ENCODE measurements around the gene RNF208. TPM values are rescaled to one million over a fixed set of nuclear protein-coding genes. Genes with fewer than 3 reads are reported as not detected.

Gene RNF208
- total RNA-seq, 4 donors from 2014 or later: 1.1 to 6.5 (median 1.5) TPM

DNA sequence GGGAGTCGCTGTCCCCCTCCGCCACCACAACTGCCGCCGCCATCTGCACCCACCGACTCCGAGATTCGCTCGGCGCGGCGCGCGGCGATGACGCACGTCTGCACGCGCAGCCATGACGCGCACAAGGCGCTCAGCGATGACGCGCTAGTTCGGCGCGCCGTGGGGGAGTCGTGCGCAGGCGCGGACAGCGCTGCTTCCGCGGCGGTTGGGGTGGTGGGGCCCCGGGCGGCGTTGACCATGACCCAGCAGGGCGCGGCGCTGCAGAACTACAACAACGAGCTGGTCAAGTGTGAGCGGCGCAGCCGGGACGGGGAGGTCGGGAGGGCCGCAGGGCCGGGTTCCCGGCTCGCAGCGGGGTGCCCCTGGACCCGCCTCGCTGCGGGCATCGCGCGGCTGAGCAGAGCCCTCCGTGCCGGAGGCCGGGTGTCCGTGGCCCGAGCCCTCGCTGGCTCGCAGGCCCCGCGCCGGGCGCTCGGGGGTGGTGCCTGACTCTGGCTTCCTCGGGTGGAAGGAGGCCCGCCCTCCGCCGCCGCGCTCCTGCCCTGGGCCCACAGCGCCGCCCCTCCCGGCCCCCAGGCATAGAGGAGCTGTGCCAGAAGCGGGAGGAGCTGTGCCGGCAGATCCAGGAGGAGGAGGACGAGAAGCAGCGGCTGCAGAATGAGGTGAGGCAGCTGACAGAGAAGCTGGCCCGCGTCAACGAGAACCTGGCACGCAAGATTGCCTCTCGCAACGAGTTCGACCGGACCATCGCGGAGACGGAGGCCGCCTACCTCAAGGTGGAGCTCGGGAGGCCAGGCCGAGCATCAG is 33.3 kb downstream of the RNF208 start, which contains the start of the genes ANAPC2 and SSNA1:
Gene ANAPC2 (minus strand): TSS at position 71 of the 807 bp plus-strand sequence. CDS start 28 bp downstream, at position 43.
Gene SSNA1 (plus strand): TSS at position 187 of the 807 bp plus-strand sequence. CDS start 51 bp downstream, at position 238.
- peaks cover 39 to 44% of the 10 kb centered on the region in 2 donors for H3K4me1 ChIP-seq

DNA sequence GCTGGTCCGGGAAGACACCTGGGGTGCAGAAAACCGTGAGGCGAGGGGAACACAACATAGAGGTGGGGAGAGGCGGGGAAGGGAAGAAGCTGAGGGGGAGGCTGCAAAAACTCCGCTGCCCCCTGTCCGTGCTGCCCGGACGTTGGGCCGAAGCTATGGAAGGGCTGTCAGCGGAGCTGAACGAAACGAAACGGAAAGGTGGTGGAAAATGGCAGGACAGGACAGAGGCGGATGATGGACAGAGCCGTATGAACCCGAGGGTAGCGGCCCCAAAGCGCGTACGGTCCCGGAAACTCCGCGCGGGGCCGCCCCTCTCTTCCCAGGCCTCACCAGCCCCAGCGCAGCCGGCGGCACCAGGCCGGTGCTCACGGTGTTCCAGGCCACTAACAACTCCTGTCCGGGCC is 34.0 kb downstream of the RNF208 start:
- peak overlapping the region; percentile 68 to 100 (median 97) for H3K4me3 ChIP-seq
- peak; percentile 13 to 25 for ATAC-seq
- H3K9me3 ChIP-seq: no peaks in the 10 kb centered on the region
- peak overlapping the region; percentile 85 to 98 (median 96) for H3K27ac ChIP-seq
- intact Hi-C loops (cut with DNase I; ENCODE audit: low total_unique reads): loop anchor here (1.0 to 2.0 kb wide), 6 partner anchors 12 to 102 kb away; partner anchors contain the start of genes MAN1B1, NDOR1, TMEM203 and TPRN
- in situ Hi-C loops (cut with MboI; ENCODE audit: low sequenced_read_pairs in 4 of 4): no loop called here
- peaks cover 39 to 44% of the 10 kb centered on the region in 2 donors for H3K4me1 ChIP-seq
- DNase-seq: no peak
- peaks cover 0 to 42% of the 10 kb centered on the region in 2 donors for H3K36me3 ChIP-seq
- no peak for TF ChIP-seq POLR2A (IDR thresholded peaks at IDR 0.05)
- TF ChIP-seq, protein P1, sequence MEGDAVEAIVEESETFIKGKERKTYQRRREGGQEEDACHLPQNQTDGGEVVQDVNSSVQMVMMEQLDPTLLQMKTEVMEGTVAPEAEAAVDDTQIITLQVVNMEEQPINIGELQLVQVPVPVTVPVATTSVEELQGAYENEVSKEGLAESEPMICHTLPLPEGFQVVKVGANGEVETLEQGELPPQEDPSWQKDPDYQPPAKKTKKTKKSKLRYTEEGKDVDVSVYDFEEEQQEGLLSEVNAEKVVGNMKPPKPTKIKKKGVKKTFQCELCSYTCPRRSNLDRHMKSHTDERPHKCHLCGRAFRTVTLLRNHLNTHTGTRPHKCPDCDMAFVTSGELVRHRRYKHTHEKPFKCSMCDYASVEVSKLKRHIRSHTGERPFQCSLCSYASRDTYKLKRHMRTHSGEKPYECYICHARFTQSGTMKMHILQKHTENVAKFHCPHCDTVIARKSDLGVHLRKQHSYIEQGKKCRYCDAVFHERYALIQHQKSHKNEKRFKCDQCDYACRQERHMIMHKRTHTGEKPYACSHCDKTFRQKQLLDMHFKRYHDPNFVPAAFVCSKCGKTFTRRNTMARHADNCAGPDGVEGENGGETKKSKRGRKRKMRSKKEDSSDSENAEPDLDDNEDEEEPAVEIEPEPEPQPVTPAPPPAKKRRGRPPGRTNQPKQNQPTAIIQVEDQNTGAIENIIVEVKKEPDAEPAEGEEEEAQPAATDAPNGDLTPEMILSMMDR (IDR thresholded peaks at IDR 0.05 in 4 of 5, conservative IDR thresholded peaks at IDR 0.05 in 1 of 5): no peak
- H3K27me3 ChIP-seq: no peaks in the 10 kb centered on the region

More for the DNA sequence above, 33.3 kb downstream of the RNF208 start, which contains the start of the genes ANAPC2 and SSNA1:
- peak within 1 kb of the TSS; percentile 85 to 98 (median 96) for H3K27ac ChIP-seq
- intact Hi-C loops (cut with DNase I; ENCODE audit: low total_unique reads): loop anchor here (1.0 to 2.0 kb wide), 6 partner anchors 12 to 102 kb away; partner anchors contain the start of genes MAN1B1, NDOR1, TMEM203 and TPRN
- TF ChIP-seq, protein P1 (IDR thresholded peaks at IDR 0.05 in 4 of 5, conservative IDR thresholded peaks at IDR 0.05 in 1 of 5): peak in 4 of 5 experiments; percentile 8 to 72 (median 38)
- peak; percentile 84 to 92 for TF ChIP-seq POLR2A (IDR thresholded peaks at IDR 0.05)
- H3K27me3 ChIP-seq: no peaks in the 10 kb centered on the region
- no peaks in the 10 kb centered on the region for H3K9me3 ChIP-seq
- H3K4me3 ChIP-seq: peak within 1 kb of the TSS; percentile 68 to 100 (median 97)
- DNase-seq (peak; percentile 79 to 88), ATAC-seq (peak; percentile 92 to 95)
- in situ Hi-C loops (cut with MboI; ENCODE audit: low sequenced_read_pairs in 4 of 4): no loop called here
- H3K36me3 ChIP-seq: peaks cover 0 to 36% of the 10 kb centered on the region in 2 donors

DNA sequence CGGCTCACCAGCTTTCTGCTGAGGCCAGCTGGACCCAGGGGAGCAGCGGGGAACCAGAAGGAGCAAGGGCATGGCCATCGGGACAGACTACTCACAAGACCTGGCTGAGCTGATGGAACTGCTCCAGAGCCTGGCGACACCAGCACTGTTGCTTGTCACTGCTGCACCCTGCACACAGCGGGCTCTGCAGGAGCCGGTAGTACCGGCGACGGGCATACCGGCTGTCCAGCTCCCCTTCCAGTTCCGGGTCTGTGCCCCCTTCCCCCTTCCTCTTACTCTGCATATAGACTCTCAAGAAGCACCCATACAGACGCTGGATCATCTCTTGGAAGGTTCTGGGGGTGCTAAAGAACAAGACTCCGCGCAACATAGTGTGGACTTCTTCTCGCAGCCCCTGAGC is 34.7 kb downstream of the RNF208 start:
- Histone ChIP-seq H3K27me3 (no peaks in the 10 kb centered on the region), H3K4me1 (peaks cover 39 to 44% of the 10 kb centered on the region in 2 donors), H3K4me3 (peak overlapping the region; percentile 68 to 100 (median 97)), H3K27ac (peak overlapping the region in 1 of 4 donors; percentile 85), H3K9me3 (no peaks in the 10 kb centered on the region), H3K36me3 (peaks cover 3 to 50% of the 10 kb centered on the region in 2 donors)
- in situ Hi-C loops (cut with MboI; ENCODE audit: low sequenced_read_pairs in 4 of 4) (no loop called here), intact Hi-C loops (cut with DNase I; ENCODE audit: low total_unique reads) (no loop called here)
- DNase-seq: no peak
- no peak for TF ChIP-seq POLR2A (IDR thresholded peaks at IDR 0.05)
- TF ChIP-seq, protein P1 (IDR thresholded peaks at IDR 0.05 in 4 of 5, conservative IDR thresholded peaks at IDR 0.05 in 1 of 5): no peak
- ATAC-seq: no peak

DNA sequence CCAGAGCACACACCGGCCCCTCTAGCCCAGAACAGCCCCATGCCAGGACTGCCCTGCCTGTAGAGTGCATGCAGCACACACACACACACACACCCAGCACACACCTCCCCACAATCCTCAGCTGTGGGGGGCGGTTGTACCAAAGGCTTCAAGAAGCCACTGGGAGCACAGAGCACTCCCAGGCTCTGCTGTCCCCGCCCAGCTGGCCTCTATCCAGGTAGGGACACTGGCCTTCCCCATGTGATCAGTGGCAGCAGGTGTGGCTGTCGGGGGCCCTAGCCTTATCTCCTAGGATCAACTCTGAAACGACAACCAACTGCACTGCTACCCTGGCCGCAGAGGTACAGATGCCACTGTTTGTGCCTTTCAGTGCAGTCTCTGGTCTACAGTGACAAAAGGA is 35.7 kb downstream of the RNF208 start:
- peaks cover 39 to 44% of the 10 kb centered on the region in 2 donors for H3K4me1 ChIP-seq
- H3K9me3 ChIP-seq: no peaks in the 10 kb centered on the region
- H3K27me3 ChIP-seq: no peaks in the 10 kb centered on the region

More for the DNA sequence above, 35.7 kb downstream of the RNF208 start:
- in situ Hi-C loops (cut with MboI; ENCODE audit: low sequenced_read_pairs in 4 of 4) (no loop called here), intact Hi-C loops (cut with DNase I; ENCODE audit: low total_unique reads) (no loop called here)
- DNase-seq (peak in 1 of 2 donors; percentile 40), ATAC-seq (no peak)
- TF ChIP-seq POLR2A (IDR thresholded peaks at IDR 0.05): no peak
- TF ChIP-seq, protein P1 (IDR thresholded peaks at IDR 0.05 in 4 of 5, conservative IDR thresholded peaks at IDR 0.05 in 1 of 5): no peak
- Histone ChIP-seq H3K4me3 (peak overlapping the region in 3 of 4 donors; percentile 68 to 100 (median 96)), H3K36me3 (peaks cover 3 to 54% of the 10 kb centered on the region in 2 donors), H3K27ac (peak overlapping the region in 1 of 4 donors; percentile 22)

Measured in gastrocnemius medialis (tissue), 4 donors.